Neural progenitor cell (in vitro differentiated cells): Measurements from ENCODE around the gene RAB35. TPM values are rescaled to one million over a fixed set of nuclear protein-coding genes. Genes with fewer than 3 reads are reported as not detected.

Source experiments
- DNase-seq: peaks from one replicate; pipeline ENCODE4 v3.0.0-alpha.2; 2016; ENCODE audit warnings: low spot score
- H2AFZ ChIP-seq: fragments of 200-600 bp; sonication (generic); replicated peaks from 2 replicates; pipeline ENCODE4 v1.6.1; 2016; ENCODE audit warnings: antibody characterized with exemption
- H3F3A ChIP-seq: fragments of 200-600 bp; sonication (generic); 2 replicates; pipeline ENCODE4 v1.6.1; 2016; ENCODE audit warnings: antibody characterized with exemption, low read depth
- H3K27ac ChIP-seq: fragments of 200-600 bp; sonication (generic); 2 replicates; pipeline ENCODE4 v1.5.1; 2016; ENCODE audit warnings: mild to moderate bottlenecking
- H3K27me3 ChIP-seq: fragments of 200-600 bp; sonication (generic); 2 replicates; pipeline ENCODE4 v1.6.1; 2016; ENCODE audit warnings: mild to moderate bottlenecking, moderate library complexity
- H3K36me3 ChIP-seq: fragments of 200-600 bp; sonication (generic); 2 replicates; pipeline ENCODE4 v1.5.1; 2016
- H3K4me1 ChIP-seq: fragments of 200-600 bp; sonication (generic); 2 replicates; pipeline ENCODE4 v1.6.1; 2016; ENCODE audit warnings: mixed run types
- H3K4me2 ChIP-seq: fragments of 200-600 bp; sonication (generic); 2 replicates; pipeline ENCODE4 v1.6.1; 2016
- H3K4me3 ChIP-seq: fragments of 200-600 bp; sonication (generic); 2 replicates; pipeline ENCODE4 v1.5.1; 2016
- H3K79me2 ChIP-seq: fragments of 200-600 bp; sonication (generic); 2 replicates; pipeline ENCODE4 v1.6.1; 2016; ENCODE audit warnings: low read depth
- H3K9ac ChIP-seq: fragments of 200-600 bp; sonication (generic); 2 replicates; pipeline ENCODE4 v1.6.1; 2016
- H3K9me3 ChIP-seq: fragments of 200-600 bp; sonication (generic); 2 replicates; pipeline ENCODE4 v1.5.1; 2016; ENCODE audit warnings: low read depth
- H4K20me1 ChIP-seq: fragments of 200-600 bp; sonication (generic); 2 replicates; pipeline ENCODE4 v1.6.1; 2016; ENCODE audit warnings: low read depth
- H3K27ac Mint-ChIP-seq: 3 replicates; pipeline ENCODE4 v1.8.0; 2021; ENCODE audit warnings: mixed read lengths
- H3K27me3 Mint-ChIP-seq: 2 replicates; pipeline ENCODE4 v1.8.0; 2022; ENCODE audit warnings: low read depth, mild to moderate bottlenecking, inconsistent platforms, moderate library complexity, mixed read lengths; ENCODE audit not compliant: insufficient read depth
- H3K36me3 Mint-ChIP-seq: 3 replicates; pipeline ENCODE4 v1.8.0; 2021; ENCODE audit warnings: mixed read lengths
- H3K4me1 Mint-ChIP-seq: 3 replicates; pipeline ENCODE4 v1.8.0; 2021; ENCODE audit warnings: mixed read lengths
- H3K4me3 Mint-ChIP-seq: 3 replicates; pipeline ENCODE4 v1.8.0; 2021; ENCODE audit warnings: mild to moderate bottlenecking, moderate library complexity, mixed read lengths
- H3K9me3 Mint-ChIP-seq: 3 replicates; pipeline ENCODE4 v1.8.0; 2020; ENCODE audit warnings: mixed read lengths
- EZH2 ChIP-seq: fragments of 200-600 bp; sonication (generic); IDR thresholded peaks from 2 replicates; pipeline ENCODE4 v1.6.1; 2017; ENCODE audit warnings: antibody characterized with exemption, mild to moderate bottlenecking, moderate library complexity
- EZH2phosphoT487 ChIP-seq: fragments of 200-600 bp; sonication (generic); IDR thresholded peaks from 2 replicates; pipeline ENCODE4 v1.6.1; 2017; ENCODE audit warnings: antibody characterized with exemption
- total RNA-seq: library from RNA; depleted of rRNA; stranded (reverse); fragments of >200 nt; gene quantifications from 2 replicates; pipeline ENCODE4 v1.2.3, GENCODE V29; 2015; ENCODE audit warnings: low replicate concordance
- TF ChIP-seq, protein P1 (sequence below): fragments of 200-600 bp; sonication (generic); IDR thresholded peaks from 2 replicates; pipeline ENCODE4 v1.5.1; 2017; ENCODE audit warnings: antibody characterized with exemption, mild to moderate bottlenecking

RAB35 gene
- total RNA-seq, 1 donor from 2014 or later: 17.5 TPM

DNA sequence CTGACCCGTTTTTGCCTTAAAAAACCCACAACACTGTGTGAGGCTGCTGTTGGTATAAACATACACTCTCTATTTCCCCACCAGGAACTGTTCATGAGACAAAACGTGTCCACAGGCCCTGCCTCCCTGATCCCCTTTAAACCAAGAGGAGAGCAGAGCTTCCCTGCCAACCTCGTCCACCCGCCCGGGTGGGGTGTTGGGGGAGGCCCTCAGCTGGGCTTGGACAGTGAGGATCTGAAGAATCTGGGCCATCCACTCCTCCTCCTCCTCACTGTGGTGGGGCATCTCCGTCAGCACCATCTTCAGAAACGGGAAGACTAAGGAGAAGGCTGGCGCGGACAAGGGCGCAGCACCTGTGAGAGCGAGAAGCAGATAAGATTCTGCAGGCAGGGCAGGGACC is 41.1 kb upstream of the RAB35 start:
- Histone ChIP-seq H2AFZ (no peak overlapping the region), H3K27me3 (no peaks in the 10 kb centered on the region), H3K4me2 (no peak overlapping the region), H3K4me3 (no peak overlapping the region), H3K9me3 (no peaks in the 10 kb centered on the region), H3F3A (no peaks in the 10 kb centered on the region), H3K36me3 (no peaks in the 10 kb centered on the region), H3K27ac (no peak overlapping the region), H4K20me1 (no peaks in the 10 kb centered on the region), H3K79me2 (no peaks in the 10 kb centered on the region), H3K9ac (no peak overlapping the region), H3K4me1 (no peaks in the 10 kb centered on the region)
- Mint-ChIP-seq H3K4me3 (no peak overlapping the region), H3K27ac (no peak overlapping the region), H3K9me3 (no peaks in the 10 kb centered on the region), H3K27me3 (no peaks in the 10 kb centered on the region), H3K36me3 (peaks cover 38% of the 10 kb centered on the region), H3K4me1 (no peaks in the 10 kb centered on the region)
- DNase-seq: no peak
- no peak for TF ChIP-seq EZH2phosphoT487
- no peak for TF ChIP-seq EZH2
- TF ChIP-seq, protein P1, sequence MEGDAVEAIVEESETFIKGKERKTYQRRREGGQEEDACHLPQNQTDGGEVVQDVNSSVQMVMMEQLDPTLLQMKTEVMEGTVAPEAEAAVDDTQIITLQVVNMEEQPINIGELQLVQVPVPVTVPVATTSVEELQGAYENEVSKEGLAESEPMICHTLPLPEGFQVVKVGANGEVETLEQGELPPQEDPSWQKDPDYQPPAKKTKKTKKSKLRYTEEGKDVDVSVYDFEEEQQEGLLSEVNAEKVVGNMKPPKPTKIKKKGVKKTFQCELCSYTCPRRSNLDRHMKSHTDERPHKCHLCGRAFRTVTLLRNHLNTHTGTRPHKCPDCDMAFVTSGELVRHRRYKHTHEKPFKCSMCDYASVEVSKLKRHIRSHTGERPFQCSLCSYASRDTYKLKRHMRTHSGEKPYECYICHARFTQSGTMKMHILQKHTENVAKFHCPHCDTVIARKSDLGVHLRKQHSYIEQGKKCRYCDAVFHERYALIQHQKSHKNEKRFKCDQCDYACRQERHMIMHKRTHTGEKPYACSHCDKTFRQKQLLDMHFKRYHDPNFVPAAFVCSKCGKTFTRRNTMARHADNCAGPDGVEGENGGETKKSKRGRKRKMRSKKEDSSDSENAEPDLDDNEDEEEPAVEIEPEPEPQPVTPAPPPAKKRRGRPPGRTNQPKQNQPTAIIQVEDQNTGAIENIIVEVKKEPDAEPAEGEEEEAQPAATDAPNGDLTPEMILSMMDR: no peak

DNA sequence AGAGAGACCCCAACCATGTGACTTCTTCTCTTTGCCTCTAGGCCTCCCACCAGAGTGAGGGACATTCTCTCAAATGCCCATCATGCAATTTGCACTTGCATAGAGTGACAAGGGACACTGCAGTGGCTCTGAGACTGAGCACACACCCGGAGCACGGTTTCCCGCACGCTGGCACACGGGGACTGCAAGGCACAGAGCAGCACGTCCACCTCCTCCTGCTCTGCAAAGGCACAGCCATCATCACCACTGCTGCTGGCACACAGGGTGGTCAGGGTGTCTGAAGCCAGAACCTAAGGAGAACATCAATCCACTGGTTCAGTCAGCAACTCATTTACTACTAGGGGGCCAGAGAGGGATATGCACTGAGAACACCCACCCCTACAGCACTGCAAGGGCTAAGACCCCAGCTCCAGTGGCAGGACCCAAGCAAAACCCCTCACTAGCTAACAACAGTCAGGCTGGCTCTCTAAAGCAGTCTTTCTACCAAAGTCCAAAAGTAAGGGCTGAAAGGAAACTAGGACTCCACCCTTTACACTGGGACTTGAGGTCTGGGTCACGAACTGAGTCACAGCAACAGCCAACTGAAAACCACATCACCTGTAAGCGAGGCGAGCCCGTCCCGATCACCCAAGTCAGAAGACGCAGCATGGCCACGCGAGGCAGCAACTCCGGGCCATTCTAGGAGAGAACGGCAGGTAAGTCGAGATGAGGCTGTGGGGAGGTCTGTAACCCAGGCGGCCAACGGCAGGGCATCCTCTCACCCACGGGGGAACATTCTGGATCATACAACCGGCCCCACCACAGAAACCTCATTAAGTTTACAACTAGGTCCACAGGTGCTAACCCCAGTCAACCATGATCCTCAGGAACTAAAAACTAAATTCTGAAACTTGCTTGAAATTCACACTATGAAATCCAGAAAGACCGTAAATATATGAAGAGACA is 40.0 kb upstream of the RAB35 start:
- TF ChIP-seq EZH2 (no peak), EZH2phosphoT487 (no peak)
- TF ChIP-seq, protein P1: no peak
- Histone ChIP-seq H3K9me3 (no peaks in the 10 kb centered on the region), H3K9ac (no peak overlapping the region), H3K4me1 (no peaks in the 10 kb centered on the region), H3K36me3 (no peaks in the 10 kb centered on the region), H3K4me3 (no peak overlapping the region), H2AFZ (no peak overlapping the region), H3K4me2 (no peak overlapping the region), H3K79me2 (no peaks in the 10 kb centered on the region), H4K20me1 (no peaks in the 10 kb centered on the region), H3K27ac (no peak overlapping the region), H3F3A (no peaks in the 10 kb centered on the region), H3K27me3 (no peaks in the 10 kb centered on the region)
- no peaks in the 10 kb centered on the region for H3K9me3 Mint-ChIP-seq
- no peak overlapping the region for H3K4me3 Mint-ChIP-seq
- peaks cover 37% of the 10 kb centered on the region for H3K36me3 Mint-ChIP-seq
- H3K27me3 Mint-ChIP-seq: no peaks in the 10 kb centered on the region
- DNase-seq: no peak
- no peak overlapping the region for H3K27ac Mint-ChIP-seq
- H3K4me1 Mint-ChIP-seq: no peaks in the 10 kb centered on the region

DNA sequence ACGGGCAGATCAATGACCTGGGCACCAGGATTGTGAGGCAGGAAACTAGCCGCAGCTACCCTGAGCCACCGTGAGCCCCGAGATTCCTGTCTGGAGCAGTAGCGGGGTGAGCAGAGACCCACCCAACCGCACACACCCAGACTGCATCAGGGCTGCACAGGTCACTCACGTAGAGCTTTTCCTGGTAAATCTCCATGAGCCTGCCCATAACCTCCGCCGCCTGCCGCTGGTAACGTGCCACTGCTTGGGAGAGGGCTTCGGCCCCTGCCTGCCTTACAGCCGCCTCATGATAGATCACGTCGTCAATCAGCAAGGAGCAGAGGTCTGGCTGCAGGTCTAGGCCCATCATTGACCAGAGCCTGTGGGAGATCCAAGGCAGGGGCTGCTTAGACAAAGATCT is 38.5 kb upstream of the RAB35 start:
- no peaks in the 10 kb centered on the region for H3K4me1 Mint-ChIP-seq

More for the DNA sequence above, 38.5 kb upstream of the RAB35 start:
- Histone ChIP-seq H3K9me3 (no peaks in the 10 kb centered on the region), H3K9ac (no peak overlapping the region), H3K4me2 (no peak overlapping the region), H3K79me2 (no peaks in the 10 kb centered on the region), H3K36me3 (no peaks in the 10 kb centered on the region), H3K27ac (no peak overlapping the region), H3K4me1 (no peaks in the 10 kb centered on the region), H2AFZ (no peak overlapping the region), H3K4me3 (no peak overlapping the region), H4K20me1 (no peaks in the 10 kb centered on the region), H3F3A (no peaks in the 10 kb centered on the region), H3K27me3 (no peaks in the 10 kb centered on the region)
- TF ChIP-seq EZH2phosphoT487: no peak
- no peak for TF ChIP-seq EZH2
- TF ChIP-seq, protein P1: no peak
- Mint-ChIP-seq H3K4me3 (no peak overlapping the region), H3K27ac (no peak overlapping the region), H3K36me3 (peaks cover 25% of the 10 kb centered on the region), H3K27me3 (no peaks in the 10 kb centered on the region), H3K9me3 (no peaks in the 10 kb centered on the region)
- no peak for DNase-seq
